GM23248 (cell line): ENCODE results near the gene SAMMSON. TPM values are rescaled to one million over a fixed set of nuclear protein-coding genes. Genes with fewer than 3 reads are reported as not detected.

Experiments used
- DNase-seq: peaks from one replicate; pipeline ENCODE4 v3.0.0-alpha.2; 2015
- H2AFZ ChIP-seq: fragments of 200-600 bp; sonication (generic); 2 replicates; pipeline ENCODE4 v1.6.1; 2016; ENCODE audit warnings: antibody characterized with exemption
- H3F3A ChIP-seq: fragments of 200-600 bp; sonication (generic); 2 replicates; pipeline ENCODE4 v1.6.1; 2016; ENCODE audit warnings: mild to moderate bottlenecking, antibody characterized with exemption, mixed run types; ENCODE audit not compliant: insufficient read depth
- H3K27ac ChIP-seq: fragments of 200-600 bp; sonication (generic); 2 replicates; pipeline ENCODE4 v1.5.1; 2016; ENCODE audit warnings: mild to moderate bottlenecking
- H3K27me3 ChIP-seq: fragments of 200-600 bp; sonication (generic); replicated peaks from 2 replicates; pipeline ENCODE4 v1.6.1; 2016; ENCODE audit warnings: mild to moderate bottlenecking; ENCODE audit not compliant: insufficient read depth
- H3K36me3 ChIP-seq: fragments of 200-600 bp; sonication (generic); 2 replicates; pipeline ENCODE4 v1.6.1; 2016; ENCODE audit warnings: low read depth, mild to moderate bottlenecking
- H3K4me1 ChIP-seq: fragments of 200-600 bp; sonication (generic); 2 replicates; pipeline ENCODE4 v1.6.1; 2016; ENCODE audit warnings: mild to moderate bottlenecking; ENCODE audit not compliant: insufficient read depth
- H3K4me2 ChIP-seq: fragments of 200-600 bp; sonication (generic); one replicate; pipeline ENCODE4 v1.6.1; 2016; ENCODE audit warnings: mild to moderate bottlenecking; ENCODE audit not compliant: unreplicated experiment
- H3K4me3 ChIP-seq: fragments of 200-600 bp; sonication (generic); 2 replicates; pipeline ENCODE4 v1.5.1; 2016; ENCODE audit warnings: mild to moderate bottlenecking
- H3K79me2 ChIP-seq: fragments of 200-600 bp; sonication (generic); 2 replicates; pipeline ENCODE4 v1.6.1; 2016; ENCODE audit warnings: mild to moderate bottlenecking; ENCODE audit not compliant: insufficient read depth
- H3K9ac ChIP-seq: fragments of 200-600 bp; sonication (generic); 2 replicates; pipeline ENCODE4 v1.6.1; 2016; ENCODE audit warnings: mild to moderate bottlenecking
- H3K9me2 ChIP-seq: fragments of 200-600 bp; sonication (generic); 2 replicates; pipeline ENCODE4 v1.6.1; 2016; ENCODE audit warnings: mixed run types, mild to moderate bottlenecking, moderate library complexity; ENCODE audit not compliant: insufficient read depth
- H3K9me3 ChIP-seq: fragments of 200-600 bp; sonication (generic); one replicate; pipeline ENCODE4 v1.6.1; 2017; ENCODE audit warnings: low read depth
- H4K20me1 ChIP-seq: fragments of 200-600 bp; sonication (generic); 2 replicates; pipeline ENCODE4 v1.6.0; 2016; ENCODE audit not compliant: insufficient read depth
- EZH2 ChIP-seq: fragments of 200-600 bp; sonication (generic); IDR thresholded peaks from 2 replicates; pipeline ENCODE4 v1.6.1; 2018; ENCODE audit warnings: antibody characterized with exemption, mild to moderate bottlenecking; ENCODE audit not compliant: insufficient read depth, poor library complexity, severe bottlenecking
- EZH2phosphoT487 ChIP-seq: fragments of 200-600 bp; sonication (generic); IDR thresholded peaks from 2 replicates; pipeline ENCODE4 v1.6.1; 2018; ENCODE audit warnings: antibody characterized with exemption, moderate library complexity, mild to moderate bottlenecking, low read depth; ENCODE audit not compliant: insufficient read depth
- WGBS, 2 experiments: methylation state at CpG; one replicate each; pipeline ENCODE4 v1.1.6; 2015 to 2017; ENCODE audit warnings: low lambda C conversion rate in 2 of 2, low coverage in 1 of 2; ENCODE audit errors: missing lambda C conversion rate in 2 of 2; 5-methylcytosine and 5-hydroxymethylcytosine counted together
- in situ Hi-C: fragments of 300-500 bp; cut with MboI; formaldehyde crosslinking; loops from 2 replicates; pipeline ENCODE4 v1.15.0; 2020
- polyA plus RNA-seq: library from polyadenylated mRNA; unstranded; fragments of >200 nt; fragmentation: Nextera tagmentation; extraction: Ambion mirVana; gene quantifications from 2 replicates; pipeline ENCODE4 v1.2.1, GENCODE V29; 2016
- total RNA-seq: library from RNA; depleted of rRNA; stranded (reverse); fragments of >200 nt; shearing (Covaris generic); gene quantifications from 2 replicates; pipeline ENCODE4 v1.2.3, GENCODE V29; 2014

Gene SAMMSON
- total and polyA plus RNA-seq, 2 experiments from 2014 or later, result not detected

- H3K4me3 ChIP-seq, result no peak overlapping the region
- peak; percentile 55 for DNase-seq
- H3K9ac ChIP-seq, result no peak overlapping the region
- WGBS, 2 experiments, result 1 to 3% methylated on average over 5 of the region's 5 CpGs
- in situ Hi-C loops, result no loop called here
- H3K79me2 ChIP-seq, result no peaks in the 10 kb centered on the region
- H3K9me3 ChIP-seq, result no peaks in the 10 kb centered on the region
- TF ChIP-seq EZH2, result no peak
- H3F3A ChIP-seq, result no peaks in the 10 kb centered on the region
- H3K9me2 ChIP-seq, result no peaks in the 10 kb centered on the region
- peaks cover 7% of the 10 kb centered on the region; the same call in 1 of the 2 replicates for H3K27me3 ChIP-seq
- H3K4me1 ChIP-seq, result no peaks in the 10 kb centered on the region
- no peak overlapping the region for H2AFZ ChIP-seq
- H4K20me1 ChIP-seq, result no peaks in the 10 kb centered on the region
- no peak overlapping the region for H3K4me2 ChIP-seq
- no peak overlapping the region for H3K27ac ChIP-seq
- H3K36me3 ChIP-seq, result no peaks in the 10 kb centered on the region
Measured at GRCh38 chr3:70064194-70064779, 64.8 kb downstream of the SAMMSON start.

GRCh38 chr3:70065696-70066253 lies 66.2 kb downstream of the SAMMSON start:
- H3K36me3 ChIP-seq, result no peaks in the 10 kb centered on the region
- no peak overlapping the region for H3K27ac ChIP-seq
- H3K9me2 ChIP-seq, result no peaks in the 10 kb centered on the region
- no peaks in the 10 kb centered on the region for H3K4me1 ChIP-seq
- in situ Hi-C loops, result no loop called here
- H3K4me2 ChIP-seq, result no peak overlapping the region
- no peaks in the 10 kb centered on the region for H3K9me3 ChIP-seq
- no peak for DNase-seq
- no peak overlapping the region for H2AFZ ChIP-seq
- H3K9ac ChIP-seq, result no peak overlapping the region
- no peak for TF ChIP-seq EZH2phosphoT487
- TF ChIP-seq EZH2, result no peak
- H3K79me2 ChIP-seq, result no peaks in the 10 kb centered on the region
- WGBS, 2 experiments, result 53 to 58% methylated on average over 7 of the region's 7 CpGs
- peaks cover 7% of the 10 kb centered on the region; the same call in 1 of the 2 replicates for H3K27me3 ChIP-seq
- no peak overlapping the region for H3K4me3 ChIP-seq
- H3F3A ChIP-seq, result no peaks in the 10 kb centered on the region
- no peaks in the 10 kb centered on the region for H4K20me1 ChIP-seq

GRCh38 chr3:70067860-70068521 lies 68.5 kb downstream of the SAMMSON start:
- DNase-seq, result no peak
- WGBS, 2 experiments, result 81 to 83% methylated on average over 7 of the region's 7 CpGs
- Histone ChIP-seq H3F3A (no peaks in the 10 kb centered on the region), H2AFZ (no peak overlapping the region), H3K9ac (no peak overlapping the region), H3K9me3 (no peaks in the 10 kb centered on the region), H3K4me3 (no peak overlapping the region), H4K20me1 (no peaks in the 10 kb centered on the region), H3K9me2 (no peaks in the 10 kb centered on the region), H3K4me1 (no peaks in the 10 kb centered on the region), H3K4me2 (no peak overlapping the region), H3K27me3 (peaks cover 7% of the 10 kb centered on the region; the same call in 1 of the 2 replicates), H3K27ac (no peak overlapping the region), H3K36me3 (no peaks in the 10 kb centered on the region), H3K79me2 (no peaks in the 10 kb centered on the region)
- TF ChIP-seq EZH2 (no peak), EZH2phosphoT487 (no peak)
- in situ Hi-C loops, result no loop called here

GRCh38 chr3:70069557-70069956 lies 70.0 kb downstream of the SAMMSON start:
- Histone ChIP-seq H4K20me1 (no peaks in the 10 kb centered on the region), H3K9me3 (no peaks in the 10 kb centered on the region), H3K79me2 (no peaks in the 10 kb centered on the region), H2AFZ (no peak overlapping the region), H3K4me2 (no peak overlapping the region), H3K9me2 (no peaks in the 10 kb centered on the region), H3K9ac (no peak overlapping the region), H3K4me3 (no peak overlapping the region), H3K27me3 (peaks cover 7% of the 10 kb centered on the region; the same call in 1 of the 2 replicates), H3F3A (no peaks in the 10 kb centered on the region), H3K36me3 (no peaks in the 10 kb centered on the region), H3K4me1 (no peaks in the 10 kb centered on the region), H3K27ac (no peak overlapping the region)
- WGBS, 2 experiments, result 69 to 73% methylated on average over 5 of the region's 5 CpGs
- in situ Hi-C loops, result no loop called here
- no peak for TF ChIP-seq EZH2
- no peak for TF ChIP-seq EZH2phosphoT487
- DNase-seq, result no peak
